Adrenal gland (tissue), 5 donors: ENCODE results near the gene TNRC18.

ENCODE experiments used
- CTCF ChIP-seq, 6 experiments: fragments of 450-650 bp in 4 of 6; fragments of 200-600 bp in 2 of 6; sonication (generic) in 1 of 6; IDR thresholded peaks; 1 replicate in 5 of 6; 2 replicates in 1 of 6; pipeline versions ENCODE4 v1.5.1 to v1.8.0; 2016 to 2021; ENCODE audit warnings: antibody characterized with exemption in 6 of 6, mild to moderate bottlenecking in 2 of 6, moderate library complexity in 1 of 6
- POLR2A ChIP-seq, 2 donors: fragments of 450-650 bp; IDR thresholded peaks; one replicate each; pipeline ENCODE4 v1.6.1; 2017; ENCODE audit warnings: antibody characterized with exemption in 2 of 2, mild to moderate bottlenecking in 2 of 2, moderate library complexity in 1 of 2
- donor health status: DM: no; HTN: no; CAD: no.

GRCh38 chr7:5350174-5350463 is 73.5 kb downstream of the TNRC18 start:
- TF ChIP-seq CTCF (IDR thresholded peaks at IDR 0.05): no peak
- TF ChIP-seq POLR2A (IDR thresholded peaks at IDR 0.05): no peak
